Stimulated activated CD4-positive, alpha-beta T cell treated with anti-CD3 and anti-CD28 coated beads, Interleukin-1b, Interleukin-23, amount 100 ng/mL, for 1 hour (primary cell): ENCODE results near the gene THSD7B.

Experiments
- DNase-seq, 2 donors: peaks; one replicate each; pipeline ENCODE4 v3.0.0-alpha.2; 2020; ENCODE audit warnings: low read depth in 2 of 2

The THSD7B gene

GRCh38 chr2:137379186-137379585, 613.8 kb downstream of the THSD7B start:
- no peak for DNase-seq

GRCh38 chr2:137380610-137381009, 615.3 kb downstream of the THSD7B start:
- DNase-seq: no peak

GRCh38 chr2:137381731-137382130, 616.4 kb downstream of the THSD7B start:
- DNase-seq: no peak

GRCh38 chr2:137383391-137383790, 618.0 kb downstream of the THSD7B start:
- DNase-seq: no peak

- no peak for DNase-seq
Observed at GRCh38 chr2:137387044-137387443, 621.7 kb downstream of the THSD7B start.

- DNase-seq: no peak
Observed at GRCh38 chr2:137405496-137405895, 640.2 kb downstream of the THSD7B start.

GRCh38 chr2:137411585-137411984, 646.2 kb downstream of the THSD7B start:
- DNase-seq: no peak

- no peak for DNase-seq
Observed at GRCh38 chr2:137420744-137421143, 655.4 kb downstream of the THSD7B start.

GRCh38 chr2:137435162-137435561, 669.8 kb downstream of the THSD7B start:
- no peak for DNase-seq

- DNase-seq: no peak
Observed at GRCh38 chr2:137437386-137437785, 672.0 kb downstream of the THSD7B start.

GRCh38 chr2:137444970-137445369, 679.6 kb downstream of the THSD7B start:
- no peak for DNase-seq

- no peak for DNase-seq
Observed at GRCh38 chr2:137449454-137449853, 684.1 kb downstream of the THSD7B start.

GRCh38 chr2:137454886-137455285, 689.5 kb downstream of the THSD7B start:
- no peak for DNase-seq

- no peak for DNase-seq
Observed at GRCh38 chr2:137467246-137467862, 702.0 kb downstream of the THSD7B start.

- no peak for DNase-seq
Observed at GRCh38 chr2:137493261-137493660, 727.9 kb downstream of the THSD7B start.

- DNase-seq: no peak
Observed at GRCh38 chr2:137500599-137500998, 735.3 kb downstream of the THSD7B start.

GRCh38 chr2:137507237-137507636, 741.9 kb downstream of the THSD7B start:
- no peak for DNase-seq

- DNase-seq: no peak
Observed at GRCh38 chr2:137508739-137509384, 743.5 kb downstream of the THSD7B start.

- no peak for DNase-seq
Observed at GRCh38 chr2:137511526-137511925, 746.2 kb downstream of the THSD7B start.

- DNase-seq: no peak
Observed at GRCh38 chr2:137521653-137522619, 756.6 kb downstream of the THSD7B start.

- no peak for DNase-seq
Observed at GRCh38 chr2:137522620-137523011, 757.3 kb downstream of the THSD7B start.

GRCh38 chr2:137523931-137524330, 758.6 kb downstream of the THSD7B start:
- DNase-seq: no peak

- DNase-seq: no peak
Observed at GRCh38 chr2:137525132-137525531, 759.8 kb downstream of the THSD7B start.
